ENCODE measurements around the gene BABAM2. TPM values are rescaled to one million over a fixed set of nuclear protein-coding genes. Genes with fewer than 3 reads are reported as not detected.

BABAM2 gene
- total and polyA plus RNA-seq, 10 of the 15 experiments (the other 5 are each of a cell fraction or from before 2014, with no cell fraction given), result 30.7 to 59.9 (median 44.5) TPM

GRCh38 chr2:27906074-27906473, 15.5 kb downstream of the BABAM2 start:
- ChIA-PET SMC1A (ENCODE audit: uncharacterized antibody, unreplicated experiment) (no interaction called here), CTCF (no interaction called here), RAD21 (ENCODE audit: unreplicated experiment) (no interaction called here), POLR2A (no interaction called here)
- WGBS (ENCODE audit: insufficient coverage, insufficient replicate concordance, low lambda C conversion rate, missing lambda C conversion rate), result 100% methylated on average over 1 of the region's 1 CpG
- Histone ChIP-seq H3K9me3 (replicated peaks; ENCODE audit: control insufficient read depth, insufficient read depth, low read length) (no peaks in the 10 kb centered on the region), H2AFZ (ENCODE audit: control insufficient read depth, low read depth, low read length) (no peak overlapping the region), H4K20me1 (ENCODE audit: control insufficient read depth, insufficient read depth) (no peaks in the 10 kb centered on the region; the same call in 1 of the 2 replicates), H3K27me3 (replicated peaks in 1 of 2; ENCODE audit: control insufficient read depth in 2 of 2, insufficient read depth in 2 of 2, low read length in 1 of 2) (no peaks in the 10 kb centered on the region), H3K9ac (ENCODE audit: control insufficient read depth, insufficient read depth, low read length) (no peak overlapping the region), H3K27ac (ENCODE audit: control insufficient read depth, insufficient read depth) (no peak overlapping the region), H3K4me1 (ENCODE audit: control insufficient read depth, insufficient read depth, low read length) (no peaks in the 10 kb centered on the region), H3K4me3 (no peak overlapping the region), H3K4me2 (ENCODE audit: control insufficient read depth, insufficient read depth) (no peak overlapping the region), H3K36me3 (ENCODE audit: control insufficient read depth in 2 of 2, insufficient read depth in 2 of 2, low read length in 1 of 2) (no peaks in the 10 kb centered on the region), H3K79me2 (ENCODE audit: control insufficient read depth, insufficient read depth, low read length) (no peaks in the 10 kb centered on the region)
- ATAC-seq, result no peak
- no peak for FAIRE-seq
- no TSS peak for BruUV-seq (replicated peaks)
- no peak for DNase-seq (ENCODE audit: low read depth, low spot score)
- intact Hi-C loops (cut with micrococcal nuclease; ENCODE audit: unreplicated experiment), result no loop called here
- in situ Hi-C loops (cut with MboI), result no loop called here
- TF ChIP-seq IRF3 (IDR thresholded peaks at IDR 0.05), result no peak
- TF ChIP-seq MEF2A (IDR thresholded peaks at IDR 0.05; ENCODE audit: insufficient read depth, low read depth, low read length), result no peak
- no peak for TF ChIP-seq HDAC6 (IDR thresholded peaks at IDR 0.05; ENCODE audit: unreplicated experiment)
- TF ChIP-seq PRDM15 (CRISPR knock-in tag; IDR thresholded peaks at IDR 0.05), result no peak
- TF ChIP-seq NRF1 (conservative IDR thresholded peaks at IDR 0.05; ENCODE audit: low read depth, low read length), result no peak
- TF ChIP-seq USF1 (IDR thresholded peaks at IDR 0.05; ENCODE audit: borderline replicate concordance, extremely low read length, insufficient read depth, low read depth, low read length), result no peak
- TF ChIP-seq MTA2 (IDR thresholded peaks at IDR 0.05; ENCODE audit: low read depth), result no peak
- no peak for TF ChIP-seq NFIC (IDR thresholded peaks at IDR 0.05; ENCODE audit: low read depth, low read length)
- TF ChIP-seq MTA3 (IDR thresholded peaks at IDR 0.05; ENCODE audit: borderline replicate concordance, low read length), result no peak
- no peak for TF ChIP-seq HDGF (IDR thresholded peaks at IDR 0.05)
- TF ChIP-seq E2F8 (IDR thresholded peaks at IDR 0.05; ENCODE audit: low read depth, partially characterized antibody), result no peak
- TF ChIP-seq SMC3 (IDR thresholded peaks at IDR 0.05; ENCODE audit: borderline replicate concordance, low read length), result no peak
